Measurements from ENCODE around the gene ANKRD7. TPM values are rescaled to one million over a fixed set of nuclear protein-coding genes. Genes with fewer than 3 reads are reported as not detected.

The ANKRD7 gene
- total and polyA plus RNA-seq, 4 donors: 0.42 TPM; not detected in 3

- H3K27ac ChIP-seq (ENCODE audit: low read depth in 1 of 2, low read length in 2 of 2): no peak overlapping the region
- TF ChIP-seq TAF1 (conservative IDR thresholded peaks at IDR 0.05): no peak
- no peaks in the 10 kb centered on the region for H3K36me3 ChIP-seq (ENCODE audit: control insufficient read depth in 4 of 4, insufficient read depth in 3 of 4, low read depth in 1 of 4, low read length in 3 of 4)
- H3K4me1 ChIP-seq (ENCODE audit: control insufficient read depth in 4 of 4, insufficient read depth in 4 of 4, low read length in 3 of 4): no peaks in the 10 kb centered on the region
- DNase-seq (ENCODE audit: low spot score): no peak
- no peak overlapping the region for H3K9ac ChIP-seq (ENCODE audit: low read depth in 1 of 2, low read length in 2 of 2)
- no peak overlapping the region for H3K4me3 ChIP-seq (ENCODE audit: low read depth in 1 of 3, low read length in 3 of 3)
- WGBS: 86% methylated on average over 1 of the region's 1 CpG
- H3K9me3 ChIP-seq (ENCODE audit: control insufficient read depth in 4 of 4, low read length in 3 of 4): no peaks in the 10 kb centered on the region
- no peaks in the 10 kb centered on the region for H3K27me3 ChIP-seq (ENCODE audit: control insufficient read depth in 4 of 4, insufficient read depth in 4 of 4, low read length in 3 of 4)
Observed at GRCh38 chr7:118232837-118233236, 8.3 kb downstream of the ANKRD7 start.

GRCh38 chr7:118233799-118234198 lies 9.3 kb downstream of the ANKRD7 start:
- H3K36me3 ChIP-seq (ENCODE audit: control insufficient read depth in 4 of 4, insufficient read depth in 3 of 4, low read depth in 1 of 4, low read length in 3 of 4): no peaks in the 10 kb centered on the region
- H3K4me1 ChIP-seq (ENCODE audit: control insufficient read depth in 4 of 4, insufficient read depth in 4 of 4, low read length in 3 of 4): no peaks in the 10 kb centered on the region
- no peak overlapping the region for H3K4me3 ChIP-seq (ENCODE audit: low read depth in 1 of 3, low read length in 3 of 3)
- no peaks in the 10 kb centered on the region for H3K9me3 ChIP-seq (ENCODE audit: control insufficient read depth in 4 of 4, low read length in 3 of 4)
- 95% methylated on average over 1 of the region's 1 CpG for WGBS
- TF ChIP-seq MAX (IDR thresholded peaks at IDR 0.05) (no peak), ZBTB33 (IDR thresholded peaks at IDR 0.05) (no peak), JUND (IDR thresholded peaks at IDR 0.05) (no peak), RAD21 (IDR thresholded peaks at IDR 0.05) (no peak), EGR1 (IDR thresholded peaks at IDR 0.05; ENCODE audit: low read depth in 2 of 2) (no peak), SP1 (IDR thresholded peaks at IDR 0.05) (no peak), FOXA2 (IDR thresholded peaks at IDR 0.05) (no peak), TAF1 (conservative IDR thresholded peaks at IDR 0.05) (no peak), ATF3 (IDR thresholded peaks at IDR 0.05) (no peak), FOXA1 (IDR thresholded peaks at IDR 0.05) (no peak), HNF4A (conservative IDR thresholded peaks at IDR 0.05) (no peak), RXRA (IDR thresholded peaks at IDR 0.05) (no peak), REST (IDR thresholded peaks at IDR 0.05) (no peak), GABPA (IDR thresholded peaks at IDR 0.05 in 1 of 2, conservative IDR thresholded peaks at IDR 0.05 in 1 of 2) (no peak), YY1 (IDR thresholded peaks at IDR 0.05) (no peak), NR2F2 (IDR thresholded peaks at IDR 0.05) (no peak)
- H3K27me3 ChIP-seq (ENCODE audit: control insufficient read depth in 4 of 4, insufficient read depth in 4 of 4, low read length in 3 of 4): no peaks in the 10 kb centered on the region
- H3K27ac ChIP-seq (ENCODE audit: low read depth in 1 of 2, low read length in 2 of 2): no peak overlapping the region
- H3K9ac ChIP-seq (ENCODE audit: low read depth in 1 of 2, low read length in 2 of 2): no peak overlapping the region
- no peak for DNase-seq (ENCODE audit: low spot score)

All from liver (tissue), 9 donors.